ENCODE results near the gene MAGI3.
"Not testable (repeated sequence)": the region's sequence is repeated elsewhere in the genome, so short reads cannot be mapped to it uniquely, and the experiment has no call there.

Gene MAGI3

DNA sequence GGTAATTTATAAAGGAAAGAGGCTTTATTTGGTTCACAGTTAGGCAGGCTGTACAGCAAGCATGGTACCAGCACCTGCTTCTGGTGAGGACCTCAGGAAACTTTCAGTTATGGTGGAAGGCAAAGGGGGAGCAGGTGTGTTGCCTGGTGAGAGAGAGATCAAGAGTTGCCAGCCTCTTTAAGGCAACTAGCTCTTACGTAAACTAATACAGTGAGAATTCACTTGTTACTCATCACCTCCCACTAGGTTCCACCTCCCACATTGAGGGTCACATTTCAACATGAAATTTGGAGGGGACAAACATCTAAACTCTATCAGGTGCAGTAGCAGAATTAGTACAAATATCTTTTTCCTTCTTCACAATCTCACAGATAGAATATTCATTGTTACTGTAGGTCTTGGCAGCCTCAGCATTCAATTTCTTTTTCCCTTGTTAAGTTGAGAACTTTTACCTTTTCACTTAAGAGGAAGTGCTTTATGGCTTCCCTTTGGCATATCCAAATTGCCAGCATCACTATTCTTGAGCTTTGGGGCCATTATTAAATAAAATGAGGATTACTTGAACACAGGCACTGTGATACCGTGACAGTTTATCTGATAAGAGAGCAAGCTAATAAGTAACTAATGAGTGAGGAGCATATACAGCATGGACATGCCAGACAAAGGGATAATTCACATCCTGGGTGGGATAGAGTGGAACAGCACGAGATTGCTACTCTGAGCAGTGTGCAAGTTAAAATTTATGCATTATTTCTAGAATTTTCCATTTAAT lies 48.4 kb downstream of the MAGI3 start:
- in situ Hi-C loops (cut with MboI; ENCODE audit: low sequenced_read_pairs), result no loop called here

DNA sequence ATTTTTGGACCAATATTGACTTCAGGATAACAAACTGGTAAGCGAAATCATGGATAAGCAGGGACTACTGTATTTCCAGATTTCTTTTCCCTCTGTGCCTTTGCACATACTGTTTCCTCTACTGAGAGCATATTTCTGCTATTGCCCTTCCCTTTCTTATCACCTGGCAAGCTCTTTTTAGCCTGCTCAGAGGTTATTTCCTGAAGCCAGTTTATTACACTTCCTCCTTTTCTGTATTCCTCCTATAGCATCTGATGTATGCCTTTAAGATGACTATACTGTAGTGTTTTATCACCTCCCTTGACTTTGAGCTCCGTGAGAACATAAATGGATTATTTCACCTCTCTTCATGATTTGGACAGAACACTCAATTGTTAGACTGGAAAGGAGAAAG lies 49.0 kb downstream of the MAGI3 start:
- in situ Hi-C loops (cut with MboI; ENCODE audit: low sequenced_read_pairs), result no loop called here

DNA sequence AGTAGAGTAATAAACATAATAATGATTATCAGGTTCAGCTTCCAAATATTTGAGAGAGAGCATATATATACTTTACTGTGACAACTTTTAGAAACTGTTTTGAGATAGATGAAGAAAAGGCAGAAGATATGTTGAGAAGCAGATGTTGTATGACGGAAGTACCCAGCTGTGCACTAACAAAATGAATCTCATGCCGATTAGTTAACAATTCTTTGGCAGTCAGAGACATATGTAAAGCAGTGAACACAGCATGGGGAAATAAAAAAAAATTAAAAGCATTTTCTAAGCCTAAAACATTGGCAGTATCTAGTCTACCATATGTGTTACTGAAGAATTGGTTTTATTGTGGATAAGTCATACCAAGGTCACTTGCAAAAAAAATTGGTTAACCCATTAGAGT lies 51.8 kb downstream of the MAGI3 start:
- in situ Hi-C loops (cut with MboI; ENCODE audit: low sequenced_read_pairs), result no loop called here

GRCh38 chr1:113444857-113445256 lies 54.5 kb downstream of the MAGI3 start:
- in situ Hi-C loops (cut with MboI; ENCODE audit: low sequenced_read_pairs), result no loop called here

GRCh38 chr1:113451710-113452109 lies 61.4 kb downstream of the MAGI3 start:
- in situ Hi-C loops (cut with MboI; ENCODE audit: low sequenced_read_pairs), result no loop called here

- in situ Hi-C loops (cut with MboI; ENCODE audit: low sequenced_read_pairs), result no loop called here
These were observed 62.8 kb downstream of the MAGI3 start for GRCh38 chr1:113452921-113453770.

DNA sequence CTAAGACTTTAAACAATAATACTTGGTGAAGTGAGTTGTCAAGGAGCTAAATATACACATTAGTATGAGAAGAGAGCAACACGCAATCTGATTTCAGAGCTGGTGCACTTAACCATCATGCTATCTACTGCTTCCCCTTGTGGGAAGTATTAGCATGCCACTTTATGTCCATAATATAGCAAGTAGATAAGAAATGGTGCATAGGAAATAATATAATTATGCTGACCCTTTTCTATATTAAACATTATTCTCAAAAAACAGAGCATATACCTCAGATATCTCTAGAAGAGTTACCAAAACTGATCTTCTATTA lies 63.4 kb downstream of the MAGI3 start:
- in situ Hi-C loops (cut with MboI; ENCODE audit: low sequenced_read_pairs), result no loop called here

- in situ Hi-C loops (cut with MboI; ENCODE audit: low sequenced_read_pairs), result no loop called here
These were observed 65.1 kb downstream of the MAGI3 start for GRCh38 chr1:113455374-113455773.

- in situ Hi-C loops (cut with MboI; ENCODE audit: low sequenced_read_pairs), result no loop called here
These were observed 66.7 kb downstream of the MAGI3 start for GRCh38 chr1:113456967-113457366.

GRCh38 chr1:113459279-113459678 lies 69.0 kb downstream of the MAGI3 start:
- in situ Hi-C loops (cut with MboI; ENCODE audit: low sequenced_read_pairs), result no loop called here

DNA sequence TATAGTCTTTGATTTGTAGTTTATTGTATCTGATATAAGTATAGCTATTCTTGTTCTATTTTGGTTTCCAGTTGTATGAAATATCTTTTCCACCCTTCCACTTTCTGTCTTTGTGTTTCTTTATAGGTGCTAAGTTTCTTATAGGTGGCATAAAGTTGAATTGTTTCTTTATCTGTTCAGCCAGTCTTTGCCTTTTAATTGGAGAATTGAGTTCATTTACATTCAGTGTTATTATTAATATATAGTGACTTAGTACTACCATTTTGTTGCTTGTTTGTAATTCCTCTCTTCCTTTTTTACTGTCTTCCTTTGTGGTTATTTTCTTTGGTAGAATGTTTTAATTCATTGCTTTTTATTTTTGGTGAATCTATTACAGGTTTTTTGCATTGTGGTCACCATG lies 77.7 kb downstream of the MAGI3 start:
- in situ Hi-C loops (cut with MboI; ENCODE audit: low sequenced_read_pairs), result no loop called here

- in situ Hi-C loops (cut with MboI; ENCODE audit: low sequenced_read_pairs), result not testable (repeated sequence)
These were observed 88.3 kb downstream of the MAGI3 start for GRCh38 chr1:113478427-113479195.

DNA sequence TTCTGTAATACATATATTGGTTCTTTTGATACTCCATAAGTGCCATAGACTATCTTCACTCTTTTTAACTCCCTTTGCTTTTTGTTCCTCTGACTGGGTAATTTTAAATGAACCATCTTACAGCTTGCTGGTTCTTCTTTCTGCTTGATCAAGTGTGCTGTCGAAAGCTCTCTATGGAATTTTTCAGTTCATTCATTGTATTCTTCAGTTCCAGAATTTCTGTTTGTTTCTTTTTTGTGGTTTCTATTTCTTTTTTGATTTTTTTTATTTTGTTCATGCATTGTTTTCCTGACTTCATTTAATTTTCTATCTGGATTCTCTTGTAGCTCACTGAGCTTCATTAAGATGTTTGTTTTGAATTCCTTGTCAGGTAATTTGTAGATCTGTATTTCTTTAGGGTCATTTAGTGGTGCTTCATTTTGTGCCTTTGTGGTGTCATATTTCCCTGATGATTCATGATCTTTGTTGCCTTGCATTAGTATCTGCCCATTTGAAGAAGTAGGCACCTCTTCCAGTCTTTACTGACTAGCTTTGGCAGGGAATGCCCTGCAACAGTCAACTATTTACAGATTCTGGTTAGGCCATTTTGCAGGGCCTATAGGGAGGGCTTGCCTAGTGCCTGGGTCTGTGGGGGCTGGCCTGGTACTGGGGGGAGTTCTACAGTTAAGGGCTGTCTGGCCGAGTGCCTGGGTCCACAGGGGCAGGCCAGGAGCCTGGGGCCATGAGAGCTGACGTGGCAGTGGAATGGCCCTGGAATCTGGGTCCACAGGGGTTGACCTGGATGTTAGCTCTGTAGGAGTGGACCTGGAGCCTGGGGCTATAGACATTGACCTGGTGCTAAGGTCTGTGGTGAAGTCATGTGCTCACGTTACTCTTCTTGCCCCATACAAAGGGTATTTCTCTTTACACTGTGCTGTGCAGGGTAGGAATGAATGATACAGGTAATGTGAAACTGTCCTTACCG lies 89.7 kb downstream of the MAGI3 start:
- in situ Hi-C loops (cut with MboI; ENCODE audit: low sequenced_read_pairs), result no loop called here

DNA sequence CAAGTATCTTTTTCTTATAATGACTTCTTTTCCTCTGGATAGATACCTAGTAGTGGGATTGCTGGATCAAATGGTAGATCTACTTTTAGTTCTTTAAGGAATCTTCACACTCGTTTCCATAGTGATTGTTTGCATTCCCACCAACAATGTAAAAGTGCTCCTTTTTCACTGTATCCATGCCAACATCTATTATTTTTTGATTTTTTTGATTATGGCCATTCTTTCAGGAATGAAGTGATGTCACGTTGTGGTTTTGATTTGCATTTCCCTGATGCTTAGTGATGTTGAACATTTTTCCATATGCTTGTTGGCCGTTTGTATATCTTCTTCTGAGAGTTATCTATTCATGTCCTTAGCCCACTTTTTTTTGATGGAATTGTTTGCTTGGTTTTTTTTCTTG lies 94.8 kb downstream of the MAGI3 start:
- in situ Hi-C loops (cut with MboI; ENCODE audit: low sequenced_read_pairs), result not testable (repeated sequence)

DNA sequence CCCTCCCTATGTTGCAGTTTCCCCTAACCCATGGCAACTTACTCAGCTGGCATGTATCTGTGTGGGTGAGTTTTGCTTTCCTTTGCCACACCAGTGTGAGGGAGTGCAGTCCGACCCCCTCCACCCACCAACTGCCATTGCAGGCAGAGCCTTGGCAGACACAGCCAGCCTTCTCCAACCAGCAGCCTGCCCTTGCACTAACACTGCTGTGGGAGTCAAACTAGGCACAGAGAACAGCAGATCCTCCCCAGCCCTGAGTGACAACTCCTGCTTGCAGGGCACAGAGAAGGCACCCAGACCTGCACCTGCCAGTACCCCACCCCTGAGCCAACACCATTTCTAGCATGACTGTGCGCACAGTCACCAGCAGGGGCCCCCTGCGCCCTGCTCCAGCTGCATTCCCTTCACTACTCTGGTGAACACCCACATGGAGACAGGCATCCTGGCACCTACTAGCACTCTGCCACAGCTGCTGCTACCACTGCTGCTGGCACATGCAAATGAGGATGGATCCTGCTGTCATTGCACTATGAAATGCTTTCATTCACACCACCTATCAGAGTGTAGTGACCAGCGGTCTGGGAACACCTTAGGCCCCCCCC lies 98.4 kb downstream of the MAGI3 start:
- in situ Hi-C loops (cut with MboI; ENCODE audit: low sequenced_read_pairs), result no loop called here

- in situ Hi-C loops (cut with MboI; ENCODE audit: low sequenced_read_pairs), result no loop called here
These were observed 100.1 kb downstream of the MAGI3 start for GRCh38 chr1:113490384-113490783.

DNA sequence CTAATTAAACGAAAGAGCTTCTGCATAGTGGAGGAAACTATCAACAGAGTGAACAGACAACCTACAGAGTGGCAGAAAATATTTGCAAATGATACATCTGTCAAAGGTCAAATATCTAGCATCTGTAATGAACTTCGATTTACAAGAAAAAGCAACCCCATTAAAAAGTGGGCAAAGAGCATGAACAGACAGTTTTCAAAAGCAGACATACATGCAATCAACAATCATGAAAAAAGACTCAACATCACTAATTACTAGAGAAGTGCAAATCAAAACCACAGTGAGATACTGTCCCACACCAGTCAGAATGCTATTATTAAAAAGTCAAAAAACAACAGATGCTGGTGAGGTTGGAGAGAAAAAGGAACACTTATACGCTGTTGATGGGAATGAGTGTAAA lies 103.2 kb downstream of the MAGI3 start:
- in situ Hi-C loops (cut with MboI; ENCODE audit: low sequenced_read_pairs), result no loop called here

- in situ Hi-C loops (cut with MboI; ENCODE audit: low sequenced_read_pairs), result no loop called here
These were observed 115.0 kb downstream of the MAGI3 start for GRCh38 chr1:113505357-113505756.

- in situ Hi-C loops (cut with MboI; ENCODE audit: low sequenced_read_pairs), result no loop called here
These were observed 117.4 kb downstream of the MAGI3 start for GRCh38 chr1:113507552-113508214.

All from hTERT RPE-1 (cell line).